A673 (cell line): ENCODE measurements around the gene MT1H.
"Not testable (repeated sequence)": the region's sequence is repeated elsewhere in the genome, so short reads cannot be mapped to it uniquely, and the experiment has no call there.

ENCODE experiments used
- EZH2 ChIP-seq: fragments of 200-600 bp; sonication (generic); IDR thresholded peaks from 2 replicates; pipeline ENCODE4 v1.6.1; 2017; ENCODE audit warnings: borderline replicate concordance, low read depth, mild to moderate bottlenecking, mixed read lengths, antibody characterized with exemption, low read length; ENCODE audit not compliant: poor library complexity, severe bottlenecking
- TF ChIP-seq, protein P1 (sequence below): fragments of 300-800, 200-600 bp; sonication (generic); conservative IDR thresholded peaks from 2 replicates; pipeline ENCODE4 v1.5.1; 2017; ENCODE audit warnings: low read depth, mild to moderate bottlenecking, antibody characterized with exemption, low read length, moderate library complexity, mixed read lengths

DNA sequence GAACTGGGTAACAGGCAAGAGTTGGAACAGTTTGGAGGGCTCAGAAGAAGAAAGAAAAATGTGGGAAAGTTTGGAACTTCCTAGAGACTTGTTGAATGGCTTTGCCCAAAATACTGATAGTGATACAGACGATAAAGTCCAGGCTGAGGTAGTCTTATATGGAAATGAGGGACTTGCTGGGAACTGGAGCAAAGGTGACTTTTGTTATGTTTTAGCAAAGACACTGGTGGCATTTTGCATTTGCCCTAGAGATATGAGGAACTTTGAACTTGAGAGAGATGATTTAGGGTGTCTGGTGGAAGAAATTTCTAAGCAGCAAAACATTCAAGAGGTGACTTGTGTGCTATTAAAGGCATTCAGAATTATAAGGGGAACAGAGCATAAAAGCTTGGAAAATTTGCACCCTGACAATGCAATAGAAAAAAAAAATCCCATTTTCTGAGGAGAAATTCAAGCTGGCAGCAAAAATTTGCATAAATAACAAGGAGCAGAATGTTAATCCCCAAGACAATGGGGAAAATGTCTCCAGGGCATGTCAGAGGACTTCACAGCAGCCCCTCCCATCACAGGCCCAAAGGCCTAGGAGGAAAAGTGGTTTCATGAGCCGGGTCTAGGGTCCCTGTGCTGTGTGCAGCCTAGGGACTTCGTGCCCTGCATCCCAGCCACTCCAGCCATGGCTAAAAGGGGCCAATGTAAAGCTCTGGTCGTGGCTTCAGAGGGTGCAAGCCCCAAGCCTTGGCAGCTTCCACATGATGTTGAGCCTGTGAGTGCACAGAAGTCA lies 47.8 kb upstream of the MT1H start:
- TF ChIP-seq, protein P1, sequence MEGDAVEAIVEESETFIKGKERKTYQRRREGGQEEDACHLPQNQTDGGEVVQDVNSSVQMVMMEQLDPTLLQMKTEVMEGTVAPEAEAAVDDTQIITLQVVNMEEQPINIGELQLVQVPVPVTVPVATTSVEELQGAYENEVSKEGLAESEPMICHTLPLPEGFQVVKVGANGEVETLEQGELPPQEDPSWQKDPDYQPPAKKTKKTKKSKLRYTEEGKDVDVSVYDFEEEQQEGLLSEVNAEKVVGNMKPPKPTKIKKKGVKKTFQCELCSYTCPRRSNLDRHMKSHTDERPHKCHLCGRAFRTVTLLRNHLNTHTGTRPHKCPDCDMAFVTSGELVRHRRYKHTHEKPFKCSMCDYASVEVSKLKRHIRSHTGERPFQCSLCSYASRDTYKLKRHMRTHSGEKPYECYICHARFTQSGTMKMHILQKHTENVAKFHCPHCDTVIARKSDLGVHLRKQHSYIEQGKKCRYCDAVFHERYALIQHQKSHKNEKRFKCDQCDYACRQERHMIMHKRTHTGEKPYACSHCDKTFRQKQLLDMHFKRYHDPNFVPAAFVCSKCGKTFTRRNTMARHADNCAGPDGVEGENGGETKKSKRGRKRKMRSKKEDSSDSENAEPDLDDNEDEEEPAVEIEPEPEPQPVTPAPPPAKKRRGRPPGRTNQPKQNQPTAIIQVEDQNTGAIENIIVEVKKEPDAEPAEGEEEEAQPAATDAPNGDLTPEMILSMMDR: not testable (repeated sequence)
- not testable (repeated sequence) for TF ChIP-seq EZH2
